HG03103 (cell line): ENCODE results near the gene GPR156.
"Not testable (repeated sequence)": the region's sequence is repeated elsewhere in the genome, so short reads cannot be mapped to it uniquely, and the experiment has no call there.

Source experiments
- ATAC-seq: cut with Tn5 transposase; IDR thresholded peaks from one replicate; pipeline ENCODE4 v1.9.1; 2021; ENCODE audit warnings: low read depth; ENCODE audit not compliant: unreplicated experiment

The GPR156 gene

DNA sequence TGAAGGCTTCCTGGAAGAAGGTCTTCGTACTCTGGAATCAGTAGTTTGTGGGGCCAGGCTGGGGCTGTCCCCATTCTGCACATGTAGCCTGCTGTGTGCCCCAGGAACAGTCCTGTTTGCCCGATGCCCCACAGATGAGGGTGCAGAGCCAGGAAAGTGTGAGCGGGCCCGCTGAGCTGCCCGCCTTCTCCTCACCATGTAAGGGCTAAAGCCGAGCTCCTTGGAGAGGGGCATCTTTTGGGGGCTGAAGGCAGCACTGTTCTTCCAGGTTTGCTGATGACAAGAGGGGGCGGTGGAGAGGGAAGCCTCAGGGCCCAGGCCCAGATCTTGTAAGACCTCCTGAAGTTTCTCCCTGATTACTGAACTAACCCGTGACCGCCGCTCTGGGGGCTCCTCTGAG is 117.5 kb downstream of the GPR156 start:
- ATAC-seq, result no peak

DNA sequence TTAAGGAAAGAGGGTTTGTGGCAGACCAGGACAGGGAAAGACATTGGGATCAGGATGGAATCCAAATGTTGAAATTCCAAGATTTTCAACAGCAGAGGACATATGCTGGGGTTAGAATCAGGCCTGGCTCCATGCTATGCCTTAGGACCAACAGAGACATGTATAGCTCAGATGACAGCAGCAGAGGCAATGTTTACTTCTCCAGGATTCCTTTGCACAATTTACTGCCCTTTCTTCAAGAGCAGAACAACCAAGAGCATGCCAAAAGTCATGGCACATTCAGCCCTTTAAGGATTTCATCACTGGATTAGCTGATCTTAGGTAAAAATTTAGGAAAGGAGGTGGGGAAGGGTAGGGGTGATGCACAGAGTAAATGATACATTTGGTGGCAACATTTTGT is 121.2 kb downstream of the GPR156 start:
- ATAC-seq, result no peak

DNA sequence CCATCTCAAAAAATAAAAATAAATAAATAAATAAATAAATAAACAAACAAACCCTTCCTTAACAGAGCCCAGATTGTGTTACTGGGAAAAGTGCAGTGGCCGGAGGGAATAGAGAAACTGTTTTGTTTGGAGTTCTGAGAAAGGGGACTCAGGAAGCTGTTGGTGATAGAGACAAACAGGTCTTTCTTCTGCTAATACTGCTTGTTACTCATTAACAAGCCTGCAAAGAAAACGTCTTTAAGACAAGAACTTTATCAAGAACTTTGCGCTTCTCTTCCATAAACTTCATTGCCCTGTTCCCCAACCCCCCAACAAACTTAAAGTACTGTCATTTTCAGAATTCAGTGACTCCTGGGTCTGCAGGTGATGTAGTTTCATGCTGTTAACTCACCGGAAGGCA is 122.0 kb downstream of the GPR156 start:
- ATAC-seq, result no peak

DNA sequence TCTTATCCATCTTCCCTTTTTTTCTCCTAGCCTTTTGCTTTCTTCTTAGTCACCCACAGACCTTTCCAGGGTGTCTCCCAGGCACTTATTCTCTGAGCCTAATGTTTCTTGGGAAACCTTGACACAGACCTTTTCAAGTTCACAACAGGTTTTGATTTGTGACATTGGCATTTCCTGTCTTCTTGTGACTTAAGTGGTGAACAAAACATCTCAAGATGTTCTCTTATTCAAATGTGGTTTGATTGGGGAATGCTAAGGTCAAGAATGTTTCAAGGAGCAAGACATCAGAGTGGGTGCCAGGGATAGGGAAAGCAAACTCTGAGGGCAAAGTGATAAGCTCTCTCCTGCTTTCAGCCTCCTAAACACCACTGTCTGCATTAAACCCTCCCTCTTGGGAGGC is 122.6 kb downstream of the GPR156 start:
- no peak for ATAC-seq

DNA sequence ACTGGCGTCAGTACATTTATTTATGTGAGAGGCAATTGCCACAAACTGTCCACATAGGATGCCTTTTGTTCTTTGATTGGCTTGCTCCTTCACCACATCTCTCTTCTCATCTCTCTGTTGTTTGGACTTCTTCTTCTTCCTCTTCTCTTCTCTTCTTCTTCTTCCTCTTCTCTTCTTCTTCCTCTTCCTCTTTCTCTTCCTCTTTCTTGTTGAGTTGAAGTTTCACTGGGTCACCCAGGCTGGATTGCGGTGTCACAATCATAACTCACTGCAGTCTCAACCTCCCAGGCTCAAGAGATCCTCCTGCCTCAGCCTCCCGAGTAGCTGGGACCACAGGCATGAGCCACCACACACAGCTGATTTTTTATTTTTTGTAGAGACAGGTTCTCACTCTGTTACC is 123.1 kb downstream of the GPR156 start:
- no peak for ATAC-seq

DNA sequence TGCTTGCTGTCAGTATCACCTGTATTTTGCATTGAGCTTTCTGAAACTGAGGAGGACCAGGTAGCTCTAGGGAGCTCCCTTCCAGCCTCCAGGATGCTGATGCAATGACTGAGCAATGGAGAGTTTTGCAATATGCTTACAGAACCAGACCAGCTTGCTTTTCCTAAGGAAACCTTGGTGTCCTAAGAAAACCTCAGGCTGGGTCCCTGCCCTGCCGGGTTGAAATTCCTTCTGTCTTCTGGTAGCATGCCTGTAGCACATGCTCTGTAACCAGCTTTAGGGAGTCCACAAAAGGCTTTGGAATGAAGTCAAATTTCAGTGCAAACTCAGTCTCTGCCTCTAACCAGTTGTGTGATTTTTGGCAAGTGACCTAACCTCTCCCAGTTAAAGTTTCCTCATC is 125.0 kb downstream of the GPR156 start:
- no peak for ATAC-seq

DNA sequence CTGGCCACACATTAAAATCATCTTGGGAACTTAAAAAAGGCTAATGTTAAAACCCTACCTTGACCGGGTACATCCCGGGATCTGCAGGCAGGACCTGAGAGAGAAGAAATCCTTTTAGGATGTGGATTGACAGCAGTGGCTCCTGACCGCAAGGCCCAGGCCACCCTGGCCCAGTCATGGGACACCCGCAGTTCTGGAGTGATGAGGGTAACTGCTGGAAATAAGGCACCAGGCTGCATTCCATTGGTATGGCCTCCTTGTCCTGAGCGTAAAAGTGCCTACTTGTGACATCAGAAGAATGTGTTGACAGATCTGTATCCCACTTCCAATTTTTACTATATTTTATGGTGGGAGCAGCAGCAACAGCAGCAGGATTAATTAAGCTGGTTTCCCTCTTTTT is 127.3 kb downstream of the GPR156 start:
- no peak for ATAC-seq

DNA sequence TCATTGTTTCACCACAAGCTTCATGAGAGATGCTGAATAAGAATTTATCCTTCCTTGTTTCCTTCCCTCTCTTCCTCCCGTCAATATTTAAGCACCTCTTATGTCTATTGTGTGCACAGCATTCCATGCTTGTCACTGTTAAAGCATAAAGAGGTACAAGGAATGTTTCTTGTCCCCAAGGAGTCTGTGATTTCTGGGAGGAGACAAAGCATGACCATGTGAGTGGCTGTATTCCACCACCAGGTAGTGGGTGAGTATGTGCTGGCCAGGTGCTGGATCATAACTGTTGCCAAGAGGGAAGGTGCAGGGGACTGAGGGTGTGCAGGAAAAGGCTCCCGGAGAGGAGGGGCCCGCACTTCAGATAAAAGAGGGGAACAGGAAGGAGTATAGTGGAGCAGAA is 127.9 kb downstream of the GPR156 start:
- no peak for ATAC-seq

DNA sequence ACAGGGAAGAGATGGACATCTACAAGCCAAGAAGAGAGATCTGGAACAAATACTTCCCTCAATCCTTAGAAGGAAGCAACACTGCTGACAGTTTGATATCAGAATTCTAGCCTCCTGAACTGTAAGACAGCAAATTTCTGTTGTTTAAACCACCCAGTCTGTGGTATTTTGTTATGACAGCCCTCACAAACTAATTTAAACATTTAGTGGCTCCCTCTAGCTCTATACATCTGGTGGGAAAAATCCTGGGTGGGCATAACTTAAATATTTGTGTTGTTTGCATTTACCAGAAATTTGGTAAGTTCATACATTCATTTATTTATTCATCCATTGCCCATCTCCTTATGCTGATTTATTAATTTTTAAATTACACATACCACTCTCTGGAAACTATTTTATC is 128.3 kb downstream of the GPR156 start:
- no peak for ATAC-seq

DNA sequence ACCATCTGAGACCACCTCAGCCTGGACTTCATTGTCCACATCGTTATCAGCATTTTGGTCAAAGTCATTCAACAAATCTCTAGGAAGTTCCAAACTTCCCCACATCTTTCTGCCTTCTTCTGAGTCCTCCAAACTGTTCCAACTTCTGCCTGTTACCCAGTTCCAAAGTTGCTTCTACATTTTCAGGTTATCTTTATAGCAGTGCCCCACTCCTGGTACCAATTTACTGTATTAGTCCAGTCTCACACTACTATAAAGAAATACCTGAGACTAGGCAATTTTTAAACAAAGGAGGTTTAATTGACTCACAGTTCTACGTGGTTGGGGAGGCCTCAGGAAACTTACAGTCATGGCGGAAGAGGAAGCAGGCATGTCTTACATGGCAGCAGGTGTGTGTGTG is 129.3 kb downstream of the GPR156 start:
- ATAC-seq, result not testable (repeated sequence)

DNA sequence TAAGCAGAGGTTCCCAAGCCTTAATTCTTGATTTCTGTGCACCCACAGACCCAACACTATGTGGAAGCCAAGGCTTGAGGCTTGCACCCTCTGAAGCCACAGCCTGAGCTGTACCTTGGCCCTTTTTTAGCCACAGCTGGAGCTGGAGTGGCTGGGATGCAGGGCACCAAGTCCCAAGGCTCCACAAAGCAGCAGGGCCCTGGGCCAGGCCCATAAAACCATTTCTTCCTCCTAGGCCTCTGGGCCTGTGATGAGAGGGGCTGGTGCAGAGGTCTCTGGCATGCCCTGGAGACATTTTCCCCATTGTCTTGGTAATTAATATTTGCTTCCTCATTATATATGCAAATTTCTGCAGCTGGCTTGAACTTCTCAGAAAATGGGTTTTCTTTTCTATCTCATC is 129.9 kb downstream of the GPR156 start:
- ATAC-seq, result no peak

DNA sequence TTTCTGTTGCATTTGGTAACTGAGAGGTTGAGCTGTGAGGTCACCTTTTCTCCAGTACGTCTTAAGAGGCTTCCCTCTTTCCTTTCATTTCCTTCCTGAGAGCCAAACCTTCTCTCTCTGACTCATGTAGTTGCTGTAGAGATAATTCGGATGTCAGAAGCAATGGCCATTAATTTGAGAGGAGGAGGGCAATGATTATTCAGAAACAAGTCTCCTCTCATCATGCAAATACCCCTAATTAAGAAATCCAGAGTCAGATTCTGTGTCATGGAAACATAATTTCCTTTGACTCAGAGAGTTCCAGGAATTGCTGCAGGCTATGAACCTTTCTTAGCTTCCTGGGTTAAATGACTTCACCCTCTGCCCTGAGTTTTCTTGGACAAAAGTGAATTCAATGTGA is 131.7 kb downstream of the GPR156 start:
- no peak for ATAC-seq

DNA sequence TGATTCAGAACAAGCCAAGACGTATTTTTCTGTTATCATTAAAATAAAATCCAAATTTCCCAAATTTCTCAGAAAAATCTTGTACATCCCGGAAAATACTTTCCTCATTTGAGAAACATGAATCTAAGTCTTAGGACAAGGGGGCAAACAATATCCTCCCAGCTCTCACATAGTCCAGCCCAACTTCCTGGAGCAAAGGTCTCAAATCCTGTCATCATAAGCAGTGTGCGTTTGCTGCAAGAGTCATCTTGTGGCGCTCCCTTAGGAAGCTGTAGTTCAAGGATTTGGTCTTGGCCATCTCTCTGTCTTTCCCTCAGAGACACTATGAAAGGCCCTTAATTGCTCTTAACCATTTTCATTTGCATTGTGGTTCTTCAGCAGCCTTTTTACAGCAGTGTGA is 133.2 kb downstream of the GPR156 start:
- no peak for ATAC-seq

DNA sequence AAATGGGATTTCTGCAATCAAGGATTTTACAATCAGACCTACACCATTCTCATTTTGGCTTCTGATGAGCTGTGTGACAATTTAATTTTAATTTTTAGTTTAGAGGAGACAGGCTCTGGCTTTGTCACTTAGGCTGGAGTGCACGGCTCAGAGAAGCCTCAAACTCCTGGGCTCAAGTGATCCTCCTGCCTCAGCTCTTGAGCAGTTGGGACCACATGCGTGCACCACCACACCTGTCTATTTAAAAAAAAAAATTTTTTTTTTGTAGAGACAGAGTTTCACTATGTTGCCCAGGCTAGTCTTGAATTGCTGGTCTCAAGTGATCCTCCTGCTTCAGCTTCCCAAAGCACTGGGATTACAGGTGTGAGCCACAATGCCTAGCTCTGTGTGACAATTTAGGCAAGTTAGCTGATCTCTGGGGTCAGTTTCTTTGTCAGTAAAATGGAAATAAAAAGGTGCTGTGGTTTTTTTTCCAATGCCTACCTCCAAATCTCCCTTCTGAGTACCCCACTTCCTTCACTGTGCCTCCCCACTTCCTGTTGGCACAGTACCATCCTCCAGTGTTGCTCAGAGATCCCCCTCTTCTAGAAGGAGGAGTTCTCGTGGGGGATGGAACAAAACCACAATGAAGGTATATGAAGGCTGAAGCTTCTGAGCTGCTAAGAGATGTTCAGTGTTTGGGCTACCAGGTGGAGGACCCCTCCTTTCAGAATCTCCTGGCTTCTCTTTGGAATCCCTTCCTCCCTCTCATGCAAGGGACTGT is 136.7 kb downstream of the GPR156 start:
- no peak for ATAC-seq

DNA sequence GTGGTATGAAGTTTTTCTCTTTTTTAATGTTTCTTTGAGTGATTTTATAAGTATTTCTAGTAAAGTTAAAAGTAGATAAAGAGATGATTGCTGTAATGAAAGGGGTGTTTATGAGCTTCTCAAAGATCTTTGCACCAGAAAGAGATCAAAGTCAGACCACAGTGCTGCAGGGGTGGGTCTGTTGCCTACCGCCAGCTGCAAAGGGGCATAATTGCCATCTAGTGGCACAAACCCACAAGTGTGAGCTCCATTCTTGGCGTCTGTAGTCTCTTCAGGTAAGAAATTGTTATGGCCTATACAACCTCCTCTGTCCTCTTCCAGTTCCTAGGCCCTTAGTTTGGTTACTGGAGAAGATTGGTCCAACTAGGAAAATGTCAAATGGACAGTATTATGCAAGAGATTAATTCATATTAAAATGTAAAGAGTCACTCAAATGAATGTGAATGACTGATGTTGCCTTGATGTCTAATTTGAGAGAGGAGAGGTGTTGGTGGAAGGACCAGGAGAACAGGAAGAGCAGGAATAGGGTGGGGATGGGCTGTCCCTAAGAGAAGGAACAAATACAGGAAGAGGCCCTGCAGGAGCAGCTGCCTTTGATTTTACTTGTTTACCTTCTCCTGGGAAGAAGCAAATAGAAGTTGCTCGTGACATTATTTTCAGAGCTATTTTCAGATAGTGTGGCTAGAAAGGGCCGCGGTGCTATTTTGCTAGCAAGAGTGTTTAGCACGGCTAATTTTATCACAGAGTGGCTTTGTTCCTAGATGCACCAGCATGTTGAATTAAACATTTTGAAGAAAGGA is 137.8 kb downstream of the GPR156 start:
- ATAC-seq, result no peak

DNA sequence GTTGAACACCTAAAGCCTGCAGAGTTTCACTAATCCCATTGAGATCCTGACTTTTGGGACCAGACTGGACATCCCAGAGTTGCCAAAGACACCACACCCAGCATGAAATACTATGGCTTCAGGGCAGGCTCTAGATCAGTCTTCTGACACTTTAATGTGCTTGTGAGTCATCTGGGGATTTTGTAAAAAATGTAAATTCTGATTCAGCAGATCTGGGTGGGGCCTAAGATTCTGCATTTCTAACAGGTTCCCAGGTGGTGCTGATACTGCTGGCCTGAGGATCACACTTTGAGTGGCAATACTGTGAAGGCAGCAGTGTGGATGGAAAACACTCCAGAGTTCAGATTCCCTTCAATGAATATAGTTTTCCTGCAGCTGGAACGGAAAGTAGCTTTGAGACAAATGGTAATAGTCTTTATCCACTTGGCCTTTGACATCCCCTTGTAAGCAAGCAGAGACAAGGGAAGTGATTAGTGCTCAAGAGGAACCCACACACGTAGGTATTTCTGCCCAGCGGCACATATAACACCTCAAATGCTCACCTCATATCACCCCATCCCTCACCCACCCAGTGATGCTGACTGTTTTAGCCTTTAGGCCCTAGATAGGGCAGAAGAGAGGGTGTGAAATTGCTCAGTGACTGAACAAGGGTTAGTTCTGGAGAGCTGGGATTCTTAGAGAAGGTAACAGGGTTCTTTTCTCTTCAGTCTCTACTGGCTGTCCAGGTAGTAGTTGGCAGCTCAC is 139.3 kb downstream of the GPR156 start:
- ATAC-seq, result no peak

DNA sequence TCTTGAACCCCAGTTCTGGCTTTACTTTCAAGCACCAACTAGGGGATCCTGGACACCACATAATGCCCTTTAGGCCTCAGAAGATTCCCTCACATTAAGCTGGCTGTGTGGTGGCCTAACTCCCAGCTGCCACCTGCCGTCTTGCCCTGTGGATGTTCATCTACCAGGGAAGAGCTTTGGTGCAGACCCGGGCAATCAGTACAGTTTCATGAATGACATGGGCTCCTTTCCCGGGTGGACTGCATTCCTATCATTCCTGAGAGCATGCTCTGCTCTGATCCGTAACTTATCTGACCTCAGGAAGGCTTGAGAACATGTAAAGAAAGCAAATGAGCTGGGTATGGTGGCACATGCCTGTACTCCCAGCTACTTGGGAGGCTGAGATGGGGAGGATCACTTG is 140.8 kb downstream of the GPR156 start:
- ATAC-seq, result no peak

DNA sequence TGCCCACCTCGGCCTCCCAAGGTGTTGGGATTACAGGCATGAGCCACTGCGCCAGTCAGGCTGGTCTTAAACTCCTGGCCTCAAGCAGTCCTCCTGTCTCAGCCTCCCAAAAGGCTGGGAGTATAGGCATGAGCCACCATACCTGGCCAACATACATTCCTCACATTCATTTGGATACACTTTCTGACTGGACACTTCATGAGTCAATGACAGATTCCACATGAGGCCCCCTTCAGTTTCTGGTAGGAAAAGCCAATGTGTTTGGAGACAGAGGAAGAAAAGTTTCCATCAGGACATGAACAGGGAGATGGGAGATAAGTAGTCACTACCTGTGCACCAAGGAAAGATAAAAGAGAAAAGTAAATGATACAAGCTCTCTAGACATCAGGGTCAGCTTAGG is 141.3 kb downstream of the GPR156 start:
- ATAC-seq, result no peak

DNA sequence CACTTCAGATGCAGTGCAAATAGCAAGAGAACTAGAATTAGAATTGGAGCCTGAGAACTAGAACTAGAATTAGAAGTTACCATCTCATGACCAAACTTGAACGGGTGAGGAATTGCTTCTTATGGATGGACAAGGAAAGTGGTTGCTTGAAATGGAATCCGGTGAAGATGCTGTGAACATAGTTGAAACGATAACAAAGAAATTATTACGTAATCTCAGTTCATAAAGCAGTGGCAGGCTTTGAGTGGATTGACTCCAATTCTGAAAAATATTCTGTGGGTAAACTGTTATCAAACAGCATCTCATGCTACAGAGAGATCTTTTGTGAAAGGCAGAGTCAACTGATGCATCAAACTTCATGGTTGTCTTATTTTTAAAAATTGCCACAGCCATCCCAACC is 142.8 kb downstream of the GPR156 start:
- ATAC-seq, result no peak

DNA sequence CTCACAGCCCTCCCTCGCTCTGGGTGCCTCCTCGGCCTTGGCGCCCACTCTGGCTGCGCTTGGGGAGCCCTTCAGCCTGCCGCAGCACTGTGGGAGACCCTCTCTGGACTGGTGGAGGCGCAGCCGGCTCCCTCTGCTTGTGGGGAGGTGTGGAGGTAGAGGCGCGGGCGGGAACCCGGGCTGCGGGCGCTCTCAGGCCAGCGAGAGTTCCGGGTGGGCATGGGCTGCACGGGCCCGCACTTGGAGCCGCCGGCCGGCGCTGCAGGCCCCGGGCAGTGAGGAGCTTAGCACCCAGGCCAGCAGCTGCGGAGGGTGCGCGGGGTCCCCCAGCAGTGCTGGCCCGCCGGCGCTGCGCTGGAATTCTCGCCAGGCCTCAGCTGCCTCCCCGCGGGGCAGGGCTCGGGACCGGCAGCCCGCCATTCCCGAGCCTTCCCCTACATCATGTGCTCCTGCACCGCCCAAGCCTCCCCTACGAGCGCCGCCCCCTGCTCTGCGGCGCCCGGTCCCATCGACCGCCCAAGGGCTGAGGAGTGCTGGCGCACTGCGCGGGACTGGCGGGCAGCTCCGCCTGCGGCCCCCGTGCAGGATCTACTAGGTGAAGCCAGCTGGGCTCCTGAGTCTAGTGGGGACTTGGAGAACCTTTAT is 144.8 kb downstream of the GPR156 start:
- no peak for ATAC-seq

DNA sequence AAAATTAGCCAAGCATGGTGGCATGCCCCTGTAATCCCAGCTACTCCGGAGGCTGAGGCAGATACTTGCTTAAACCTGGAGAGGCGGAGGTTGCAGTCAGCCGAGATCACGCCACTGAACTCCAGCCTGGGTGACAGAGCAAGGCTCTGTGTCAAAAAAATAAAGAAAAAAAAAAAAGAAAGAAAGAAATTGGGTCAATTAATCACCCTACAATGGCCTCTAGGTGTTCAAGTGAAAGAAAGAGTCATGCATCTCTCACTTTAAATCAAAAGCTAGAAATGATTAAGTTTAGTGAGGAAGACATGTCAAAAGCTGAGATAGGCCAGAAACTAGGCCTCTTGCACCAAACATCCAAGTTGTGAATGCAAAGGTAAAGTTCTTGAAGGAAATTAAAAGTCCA is 145.9 kb downstream of the GPR156 start:
- no peak for ATAC-seq
